Measurements from ENCODE around the gene LRP1. TPM values are rescaled to one million over a fixed set of nuclear protein-coding genes. Genes with fewer than 3 reads are reported as not detected.

LRP1 gene
- total RNA-seq, 1 experiment from 2014 or later, result 14.7 TPM

GRCh38 chr12:57187222-57188089 is 59.2 kb downstream of the LRP1 start:
- no TSS peak for BruUV-seq (replicated peaks)

GRCh38 chr12:57188090-57188425 is 59.8 kb downstream of the LRP1 start:
- Histone ChIP-seq H3K4me2 (ENCODE audit: low read length) (no peak overlapping the region), H3K9me3 (ENCODE audit: low read length) (no peaks in the 10 kb centered on the region), H3K27ac (ENCODE audit: low read length) (no peak overlapping the region), H3F3A (ENCODE audit: low read length, unreplicated experiment) (no peaks in the 10 kb centered on the region), H3K9ac (ENCODE audit: low read length) (no peak overlapping the region), H3K79me2 (ENCODE audit: low read length) (no peaks in the 10 kb centered on the region), H3K4me1 (ENCODE audit: insufficient read depth, low read length) (peaks cover 5% of the 10 kb centered on the region; the same call in 1 of the 2 replicates), H3K27me3 (ENCODE audit: low read length) (no peaks in the 10 kb centered on the region), H3K4me3 (ENCODE audit: low read length) (no peak overlapping the region), H3K9me2 (replicated peaks; ENCODE audit: low read length) (no peaks in the 10 kb centered on the region), H4K20me1 (ENCODE audit: low read length) (no peaks in the 10 kb centered on the region), H2AFZ (ENCODE audit: low read length) (no peak overlapping the region), H3K36me3 (ENCODE audit: low read depth, low read length) (peaks cover 13% of the 10 kb centered on the region; the same call in 1 of the 2 replicates)
- ATAC-seq (no peak), DNase-seq (no peak)
- no TSS peak for BruUV-seq (replicated peaks)
- CTCF ChIA-PET, result no interaction called here
- intact Hi-C loops (cut with micrococcal nuclease), result no loop called here
- POLR2A ChIA-PET (ENCODE audit: unreplicated experiment), result no interaction called here
- TF ChIP-seq CTCF (conservative IDR thresholded peaks at IDR 0.05; ENCODE audit: low read depth, low read length), result no peak

More at GRCh38 chr12:57187222-57188089, 59.2 kb downstream of the LRP1 start:
- Histone ChIP-seq H3K4me3 (ENCODE audit: low read length) (no peak overlapping the region), H3F3A (ENCODE audit: low read length, unreplicated experiment) (no peaks in the 10 kb centered on the region), H3K9me2 (replicated peaks; ENCODE audit: low read length) (no peaks in the 10 kb centered on the region), H3K9ac (ENCODE audit: low read length) (no peak overlapping the region), H3K27me3 (ENCODE audit: low read length) (no peaks in the 10 kb centered on the region), H3K4me2 (ENCODE audit: low read length) (no peak overlapping the region), H3K4me1 (ENCODE audit: insufficient read depth, low read length) (peaks cover 9% of the 10 kb centered on the region; the same call in 1 of the 2 replicates), H3K79me2 (ENCODE audit: low read length) (no peaks in the 10 kb centered on the region), H2AFZ (ENCODE audit: low read length) (no peak overlapping the region), H3K36me3 (ENCODE audit: low read depth, low read length) (peaks cover 13% of the 10 kb centered on the region; the same call in 1 of the 2 replicates), H3K27ac (ENCODE audit: low read length) (no peak overlapping the region), H3K9me3 (ENCODE audit: low read length) (no peaks in the 10 kb centered on the region), H4K20me1 (ENCODE audit: low read length) (no peaks in the 10 kb centered on the region)
- DNase-seq (no peak), ATAC-seq (no peak)
- TF ChIP-seq EZH2 (IDR thresholded peaks at IDR 0.05; ENCODE audit: low read length, unreplicated experiment) (no peak), EZH2phosphoT487 (IDR thresholded peaks at IDR 0.05; ENCODE audit: borderline replicate concordance, low read length) (no peak), CTCF (conservative IDR thresholded peaks at IDR 0.05; ENCODE audit: low read depth, low read length) (no peak)
- ChIA-PET CTCF (no interaction called here), POLR2A (ENCODE audit: unreplicated experiment) (no interaction called here)
- intact Hi-C loops (cut with micrococcal nuclease), result no loop called here

- H3K4me2 ChIP-seq (ENCODE audit: low read length), result no peak overlapping the region
- no TSS peak for BruUV-seq (replicated peaks)
- intact Hi-C loops (cut with micrococcal nuclease), result no loop called here
- no peaks in the 10 kb centered on the region for H3K9me2 ChIP-seq (replicated peaks; ENCODE audit: low read length)
- H3K79me2 ChIP-seq (ENCODE audit: low read length), result no peaks in the 10 kb centered on the region
- ATAC-seq (peak; percentile 33; the same call in 1 of the 2 replicates), DNase-seq (no peak)
- no peaks in the 10 kb centered on the region for H4K20me1 ChIP-seq (ENCODE audit: low read length)
- no peaks in the 10 kb centered on the region for H3K4me1 ChIP-seq (ENCODE audit: insufficient read depth, low read length)
- peaks cover 13% of the 10 kb centered on the region; the same call in 1 of the 2 replicates for H3K36me3 ChIP-seq (ENCODE audit: low read depth, low read length)
- no peaks in the 10 kb centered on the region for H3K27me3 ChIP-seq (ENCODE audit: low read length)
- TF ChIP-seq EZH2phosphoT487 (IDR thresholded peaks at IDR 0.05; ENCODE audit: borderline replicate concordance, low read length) (no peak), CTCF (conservative IDR thresholded peaks at IDR 0.05; ENCODE audit: low read depth, low read length) (no peak), EZH2 (IDR thresholded peaks at IDR 0.05; ENCODE audit: low read length, unreplicated experiment) (no peak)
- H3K4me3 ChIP-seq (ENCODE audit: low read length), result no peak overlapping the region
- no peak overlapping the region for H3K9ac ChIP-seq (ENCODE audit: low read length)
- no peaks in the 10 kb centered on the region for H3F3A ChIP-seq (ENCODE audit: low read length, unreplicated experiment)
- no peak overlapping the region for H3K27ac ChIP-seq (ENCODE audit: low read length)
- no peak overlapping the region for H2AFZ ChIP-seq (ENCODE audit: low read length)
- no peaks in the 10 kb centered on the region for H3K9me3 ChIP-seq (ENCODE audit: low read length)
- POLR2A ChIA-PET (ENCODE audit: unreplicated experiment), result no interaction called here
- CTCF ChIA-PET, result no interaction called here
Measured at GRCh38 chr12:57190037-57190436, 61.8 kb downstream of the LRP1 start.
